Right atrium auricular region (tissue), 2 donors: ENCODE results near the gene CERT1. TPM values are rescaled to one million over a fixed set of nuclear protein-coding genes. Genes with fewer than 3 reads are reported as not detected.

ENCODE experiments used
- DNase-seq: peaks from one replicate; pipeline ENCODE4 v3.0.0-alpha.2; 2019; ENCODE audit warnings: low spot score
- H3K27ac ChIP-seq, 2 donors: fragments of 200-600 bp; sonication (generic); 1 replicate in 1 of 2; 2 replicates in 1 of 2; pipeline ENCODE4 v1.5.1; 2016 to 2019
- H3K27me3 ChIP-seq, 2 donors: fragments of 200-600 bp; sonication (generic); one replicate each; pipeline versions ENCODE4 v1.5.1 to v1.6.0; 2017 to 2019
- H3K36me3 ChIP-seq: fragments of 200-600 bp; sonication (generic); one replicate; pipeline ENCODE4 v1.5.1; 2016
- H3K4me1 ChIP-seq, 2 donors: fragments of 200-600 bp; sonication (generic); one replicate each; pipeline versions ENCODE4 v1.5.1 to v1.6.0; 2017 to 2019
- H3K4me3 ChIP-seq, 2 donors: fragments of 200-600 bp; sonication (generic); 1 replicate in 1 of 2; 2 replicates in 1 of 2; pipeline ENCODE4 v1.5.1; 2017 to 2019; ENCODE audit warnings: mild to moderate bottlenecking in 1 of 2, moderate library complexity in 1 of 2
- H3K9me3 ChIP-seq, 2 donors: fragments of 200-600 bp; sonication (generic); one replicate each; pipeline ENCODE4 v1.5.1; 2019
- total RNA-seq, 2 donors: library from RNA; depleted of rRNA; stranded (reverse); fragments of >200 nt; gene quantifications; one replicate each; pipeline ENCODE4 v1.1.0, GENCODE V29; 2016
- TF ChIP-seq, protein P1 (sequence below), 2 donors: fragments of 200-600 bp; sonication (generic); IDR thresholded peaks; one replicate each; pipeline ENCODE4 v1.5.1; 2019; ENCODE audit warnings: antibody characterized with exemption in 2 of 2

The CERT1 gene
- total RNA-seq, 2 donors from 2014 or later = 12.3 to 12.6 TPM

DNA sequence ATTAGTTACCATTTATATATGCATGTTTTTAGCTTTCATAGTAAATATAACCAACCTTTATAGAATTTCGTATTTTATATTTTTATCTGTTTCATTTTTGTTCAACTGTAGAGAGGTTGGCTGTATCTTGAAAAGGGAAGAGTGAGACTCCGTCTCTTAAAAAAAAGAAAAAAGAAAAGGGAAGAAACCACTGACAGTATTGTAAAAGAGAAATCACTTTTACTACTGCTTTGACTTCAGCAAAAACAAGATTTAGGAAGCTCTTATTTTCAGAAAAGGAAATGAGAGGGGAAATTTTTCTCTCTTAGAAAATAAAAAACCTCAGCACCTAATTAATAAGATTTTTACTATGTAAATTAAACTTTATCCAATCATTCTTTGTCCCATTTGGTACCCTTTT is 14.6 kb upstream of the CERT1 start:
- Histone ChIP-seq H3K4me1 (no peaks in the 10 kb centered on the region), H3K9me3 (peaks cover 0 to 10% of the 10 kb centered on the region in 2 donors), H3K4me3 (no peak overlapping the region), H3K27me3 (no peaks in the 10 kb centered on the region), H3K27ac (no peak overlapping the region), H3K36me3 (no peaks in the 10 kb centered on the region)
- TF ChIP-seq, protein P1, sequence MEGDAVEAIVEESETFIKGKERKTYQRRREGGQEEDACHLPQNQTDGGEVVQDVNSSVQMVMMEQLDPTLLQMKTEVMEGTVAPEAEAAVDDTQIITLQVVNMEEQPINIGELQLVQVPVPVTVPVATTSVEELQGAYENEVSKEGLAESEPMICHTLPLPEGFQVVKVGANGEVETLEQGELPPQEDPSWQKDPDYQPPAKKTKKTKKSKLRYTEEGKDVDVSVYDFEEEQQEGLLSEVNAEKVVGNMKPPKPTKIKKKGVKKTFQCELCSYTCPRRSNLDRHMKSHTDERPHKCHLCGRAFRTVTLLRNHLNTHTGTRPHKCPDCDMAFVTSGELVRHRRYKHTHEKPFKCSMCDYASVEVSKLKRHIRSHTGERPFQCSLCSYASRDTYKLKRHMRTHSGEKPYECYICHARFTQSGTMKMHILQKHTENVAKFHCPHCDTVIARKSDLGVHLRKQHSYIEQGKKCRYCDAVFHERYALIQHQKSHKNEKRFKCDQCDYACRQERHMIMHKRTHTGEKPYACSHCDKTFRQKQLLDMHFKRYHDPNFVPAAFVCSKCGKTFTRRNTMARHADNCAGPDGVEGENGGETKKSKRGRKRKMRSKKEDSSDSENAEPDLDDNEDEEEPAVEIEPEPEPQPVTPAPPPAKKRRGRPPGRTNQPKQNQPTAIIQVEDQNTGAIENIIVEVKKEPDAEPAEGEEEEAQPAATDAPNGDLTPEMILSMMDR (IDR thresholded peaks at IDR 0.05) = no peak
- no peak for DNase-seq

DNA sequence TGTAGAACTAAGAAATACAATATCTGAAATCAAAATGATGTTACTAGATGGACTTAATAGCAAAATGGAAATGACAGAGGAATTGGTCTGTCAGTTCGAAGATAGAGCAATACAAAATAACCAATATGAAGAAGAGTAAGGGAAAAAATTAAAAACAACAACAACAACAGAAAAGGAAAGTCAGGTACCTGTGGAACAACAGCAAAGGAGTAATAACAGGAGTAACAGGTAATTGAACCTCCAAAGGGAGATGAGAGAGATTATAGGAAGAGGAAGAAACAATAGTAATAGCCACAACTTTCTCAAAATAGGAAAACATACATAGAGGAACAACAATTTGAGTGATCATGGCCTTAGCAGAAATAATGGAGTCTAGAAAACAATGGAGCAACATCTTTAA is 13.9 kb upstream of the CERT1 start:
- Histone ChIP-seq H3K27me3 (no peaks in the 10 kb centered on the region), H3K36me3 (no peaks in the 10 kb centered on the region), H3K27ac (no peak overlapping the region), H3K9me3 (peaks cover 5 to 17% of the 10 kb centered on the region in 2 donors), H3K4me3 (no peak overlapping the region), H3K4me1 (no peaks in the 10 kb centered on the region)
- DNase-seq = no peak
- TF ChIP-seq, protein P1 (IDR thresholded peaks at IDR 0.05) = no peak

DNA sequence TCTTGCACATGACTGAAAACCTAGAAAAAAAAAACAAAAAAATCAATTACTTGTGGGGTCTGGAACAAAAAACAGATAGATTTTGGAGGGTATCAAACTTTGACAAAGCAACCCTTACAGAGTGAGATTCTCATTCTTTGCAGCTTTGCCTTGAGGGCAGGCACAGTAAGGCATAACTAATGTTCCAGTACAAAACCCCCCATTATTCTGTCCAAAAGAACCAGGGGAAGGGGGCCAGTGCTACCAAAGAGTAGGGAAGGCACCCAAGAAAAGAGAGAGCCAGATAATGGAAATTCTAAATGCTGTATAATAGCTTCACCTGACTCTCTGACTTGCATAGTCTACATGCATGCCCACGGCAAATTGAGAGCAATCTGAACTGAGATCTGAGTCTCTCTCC is 13.2 kb upstream of the CERT1 start:
- Histone ChIP-seq H3K9me3 (peaks cover 5 to 19% of the 10 kb centered on the region in 2 donors), H3K4me1 (no peaks in the 10 kb centered on the region), H3K27me3 (no peaks in the 10 kb centered on the region), H3K27ac (no peak overlapping the region), H3K36me3 (no peaks in the 10 kb centered on the region), H3K4me3 (no peak overlapping the region)
- TF ChIP-seq, protein P1 (IDR thresholded peaks at IDR 0.05) = no peak
- DNase-seq = no peak

DNA sequence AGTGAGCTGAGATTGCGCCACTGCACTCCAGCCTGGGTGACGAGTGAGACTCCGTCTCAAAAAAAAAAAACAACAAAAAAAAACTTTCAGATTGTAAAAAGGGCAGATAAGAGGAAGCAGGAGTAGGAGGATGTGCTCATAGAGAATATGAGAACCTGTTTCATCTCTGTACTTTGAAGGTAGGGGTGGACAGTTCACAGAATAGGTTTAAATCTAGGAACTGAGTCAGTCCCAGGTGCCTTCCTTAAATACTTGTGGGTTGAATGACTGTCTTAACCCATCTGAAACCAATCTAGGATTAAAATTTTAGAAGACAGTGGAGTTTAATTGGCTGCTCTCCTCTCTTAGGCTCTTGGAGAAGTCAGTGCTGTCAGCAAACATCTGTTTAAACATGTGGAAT is 12.6 kb upstream of the CERT1 start:
- Histone ChIP-seq H3K27me3 (no peaks in the 10 kb centered on the region), H3K36me3 (no peaks in the 10 kb centered on the region), H3K4me1 (no peaks in the 10 kb centered on the region), H3K27ac (no peak overlapping the region), H3K4me3 (no peak overlapping the region), H3K9me3 (peaks cover 5 to 19% of the 10 kb centered on the region in 2 donors)
- no peak for DNase-seq
- TF ChIP-seq, protein P1 (IDR thresholded peaks at IDR 0.05) = no peak

DNA sequence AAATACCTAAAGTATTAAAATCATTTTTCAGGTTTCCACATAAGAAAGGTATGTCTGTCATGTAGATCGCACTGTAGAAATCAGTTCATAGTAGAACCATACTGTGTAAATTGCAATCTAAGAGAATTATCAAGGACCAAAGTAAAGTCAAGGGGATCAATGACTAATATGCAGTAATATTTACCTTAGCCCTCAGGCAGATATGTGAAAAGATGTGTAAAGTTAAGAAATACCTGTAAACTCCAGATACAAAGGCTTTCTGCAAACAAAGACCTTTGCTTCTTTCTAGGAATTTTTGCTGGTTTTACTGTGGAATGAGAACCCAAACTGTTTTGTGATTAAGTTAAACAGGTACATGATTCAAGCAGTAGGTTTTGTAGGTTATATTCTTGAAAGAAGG is 11.8 kb upstream of the CERT1 start:
- H3K27ac ChIP-seq = no peak overlapping the region
- TF ChIP-seq, protein P1 (IDR thresholded peaks at IDR 0.05) = no peak

DNA sequence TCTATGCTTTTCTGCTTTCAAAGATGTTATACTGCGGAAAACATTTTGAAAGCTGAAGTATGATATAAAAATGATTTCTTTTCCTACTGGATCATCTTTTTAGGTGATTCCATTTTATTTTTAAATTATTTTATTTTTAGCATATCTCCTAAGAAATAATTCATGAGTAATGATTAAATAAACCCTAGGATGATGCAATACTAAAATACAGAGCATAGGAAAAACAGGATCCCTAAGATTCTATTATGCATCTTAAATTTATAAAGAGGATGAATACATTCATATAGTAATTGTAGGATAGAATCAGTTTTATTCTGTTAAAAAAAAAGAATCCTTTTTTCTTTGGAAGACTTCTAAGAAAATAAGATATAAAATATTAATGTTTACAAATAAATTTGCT is 11.1 kb upstream of the CERT1 start:
- no peak overlapping the region for H3K4me3 ChIP-seq
- H3K27me3 ChIP-seq = no peaks in the 10 kb centered on the region
- no peaks in the 10 kb centered on the region for H3K36me3 ChIP-seq
- DNase-seq = no peak
- peaks cover 5 to 19% of the 10 kb centered on the region in 2 donors for H3K9me3 ChIP-seq
- no peak overlapping the region for H3K27ac ChIP-seq
- no peaks in the 10 kb centered on the region for H3K4me1 ChIP-seq
- TF ChIP-seq, protein P1 (IDR thresholded peaks at IDR 0.05) = no peak

More for the DNA sequence above, 11.8 kb upstream of the CERT1 start:
- no peaks in the 10 kb centered on the region for H3K27me3 ChIP-seq
- no peak for DNase-seq
- no peaks in the 10 kb centered on the region for H3K4me1 ChIP-seq
- peaks cover 5 to 19% of the 10 kb centered on the region in 2 donors for H3K9me3 ChIP-seq
- H3K36me3 ChIP-seq = no peaks in the 10 kb centered on the region
- no peak overlapping the region for H3K4me3 ChIP-seq
